ENCODE data around the gene SAP30BP. TPM values are rescaled to one million over a fixed set of nuclear protein-coding genes. Genes with fewer than 3 reads are reported as not detected.

The SAP30BP gene
- total and polyA plus RNA-seq, 2 of the 8 experiments (the other 6 are each of a cell fraction or from before 2014, with no cell fraction given): 63.3 to 79.9 TPM

DNA sequence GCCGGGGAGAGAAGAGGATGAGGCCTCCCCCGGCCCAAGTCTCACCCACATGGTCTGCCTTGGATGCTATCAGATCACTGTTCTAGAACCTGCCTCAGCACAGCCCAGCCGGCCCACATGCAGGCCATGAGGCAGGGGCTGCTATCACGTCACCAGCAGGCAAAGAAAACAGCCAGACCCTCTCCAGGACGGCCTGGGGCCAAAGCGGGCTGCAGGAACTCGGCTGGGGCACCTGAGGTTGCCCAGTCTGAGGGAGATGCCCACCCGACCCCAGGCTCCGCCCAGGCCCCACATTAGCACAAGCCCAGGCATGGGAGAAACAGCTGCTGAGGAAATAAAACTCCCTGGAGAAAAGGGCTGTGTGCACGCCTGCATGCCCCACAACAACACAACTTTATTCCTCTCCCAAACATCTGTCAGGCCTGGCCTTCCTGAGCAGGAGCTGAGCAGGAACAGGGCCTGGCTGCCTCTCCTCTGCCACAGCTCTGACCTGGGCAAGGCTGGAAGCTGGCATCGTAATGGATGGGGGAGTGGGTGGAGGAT, 40.6 kb upstream of the SAP30BP start:
- TF ChIP-seq NRF1 (IDR thresholded peaks at IDR 0.05; ENCODE audit: low read depth, low read length): no peak
- no peak for TF ChIP-seq SIRT6 (IDR thresholded peaks at IDR 0.05; ENCODE audit: low read length)
- TF ChIP-seq, protein P1, sequence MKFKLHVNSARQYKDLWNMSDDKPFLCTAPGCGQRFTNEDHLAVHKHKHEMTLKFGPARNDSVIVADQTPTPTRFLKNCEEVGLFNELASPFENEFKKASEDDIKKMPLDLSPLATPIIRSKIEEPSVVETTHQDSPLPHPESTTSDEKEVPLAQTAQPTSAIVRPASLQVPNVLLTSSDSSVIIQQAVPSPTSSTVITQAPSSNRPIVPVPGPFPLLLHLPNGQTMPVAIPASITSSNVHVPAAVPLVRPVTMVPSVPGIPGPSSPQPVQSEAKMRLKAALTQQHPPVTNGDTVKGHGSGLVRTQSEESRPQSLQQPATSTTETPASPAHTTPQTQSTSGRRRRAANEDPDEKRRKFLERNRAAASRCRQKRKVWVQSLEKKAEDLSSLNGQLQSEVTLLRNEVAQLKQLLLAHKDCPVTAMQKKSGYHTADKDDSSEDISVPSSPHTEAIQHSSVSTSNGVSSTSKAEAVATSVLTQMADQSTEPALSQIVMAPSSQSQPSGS (IDR thresholded peaks at IDR 0.05; ENCODE audit: low read length): no peak
- no peak for TF ChIP-seq KDM1A (IDR thresholded peaks at IDR 0.05; ENCODE audit: borderline replicate concordance, low read length)
- no peak for TF ChIP-seq BCL11A (IDR thresholded peaks at IDR 0.05; ENCODE audit: low read depth in 2 of 2, low read length in 2 of 2)
- no peak for TF ChIP-seq POLR2AphosphoS5 (IDR thresholded peaks at IDR 0.05; ENCODE audit: low read depth, low read length)
- no peak for TF ChIP-seq RFX5 (IDR thresholded peaks at IDR 0.05; ENCODE audit: borderline replicate concordance, low read depth, low read length)
- TF ChIP-seq SIN3A (conservative IDR thresholded peaks at IDR 0.05 in 1 of 2, IDR thresholded peaks at IDR 0.05 in 1 of 2; ENCODE audit: low read depth in 1 of 2, low read length in 2 of 2): no peak
- TF ChIP-seq MAFK (IDR thresholded peaks at IDR 0.05; ENCODE audit: low read depth, low read length): no peak
- no peak for TF ChIP-seq RBBP5 (IDR thresholded peaks at IDR 0.05; ENCODE audit: borderline replicate concordance, low read depth, low read length)
- no peak for TF ChIP-seq KDM4A (IDR thresholded peaks at IDR 0.05; ENCODE audit: low read depth, low read length, severe bottlenecking)
- Histone ChIP-seq H2BK20ac (ENCODE audit: low read length) (no peak overlapping the region), H3K79me1 (ENCODE audit: low read depth, low read length) (no peaks in the 10 kb centered on the region), H2AK5ac (ENCODE audit: low read depth, low read length) (no peak overlapping the region), H3K23ac (ENCODE audit: insufficient read length) (no peak overlapping the region), H4K91ac (replicated peaks; ENCODE audit: insufficient read length, low read length) (no peak overlapping the region), H3K18ac (ENCODE audit: extremely low read depth, low read length) (no peak overlapping the region), H3K36me3 (ENCODE audit: control insufficient read depth in 2 of 4, insufficient read depth in 4 of 4, low read length in 3 of 4) (peaks cover 0 to 3% (median under 1%) of the 10 kb centered on the region in 4 experiments; a peak in 1 of 8 replicates), H2BK12ac (ENCODE audit: low read depth, low read length) (no peak overlapping the region), H3K9me3 (ENCODE audit: insufficient read depth in 2 of 2, low read depth in 1 of 2, low read length in 1 of 2) (no peaks in the 10 kb centered on the region), H2BK120ac (replicated peaks; ENCODE audit: low read depth, low read length) (no peak overlapping the region), H2AFZ (ENCODE audit: low read length) (no peak overlapping the region), H4K20me1 (replicated peaks in 1 of 2; ENCODE audit: control insufficient read depth in 1 of 2, insufficient read depth in 2 of 2, low read length in 2 of 2) (peaks cover 0 to 2% of the 10 kb centered on the region in 2 experiments), H3K79me2 (ENCODE audit: control insufficient read depth in 1 of 2, insufficient read depth in 2 of 2, low read length in 2 of 2) (no peaks in the 10 kb centered on the region), H4K8ac (ENCODE audit: extremely low read depth, insufficient read depth, low read length) (no peak overlapping the region), H3K27me3 (replicated peaks in 1 of 4; ENCODE audit: control insufficient read depth in 3 of 4, extremely low read depth in 1 of 4, insufficient read depth in 3 of 4, low read length in 3 of 4) (no peaks in the 10 kb centered on the region; a peak in 2 of 7 replicates), H3K4ac (replicated peaks; ENCODE audit: insufficient read length, low read depth, low read length) (no peak overlapping the region), H3K56ac (replicated peaks; ENCODE audit: insufficient read length, low read depth, low read length) (no peak overlapping the region), H2BK5ac (ENCODE audit: low read depth, low read length) (0 out of 2 replicates have a peak overlapping the region, but pooled peaks have one; percentile 21), H2BK15ac (ENCODE audit: low read length) (no peak overlapping the region), H3K23me2 (ENCODE audit: low read depth, low read length) (no peaks in the 10 kb centered on the region), H3K4me1 (replicated peaks in 1 of 4; ENCODE audit: control insufficient read depth in 3 of 4, insufficient read depth in 4 of 4, low read length in 3 of 4) (no peaks in the 10 kb centered on the region), H3K9ac (replicated peaks in 1 of 4; ENCODE audit: extremely low read depth in 1 of 4, low read depth in 3 of 4, low read length in 3 of 4) (no peak overlapping the region), H3K14ac (ENCODE audit: insufficient read length) (no peak overlapping the region), H4K5ac (ENCODE audit: insufficient read length, low read depth, low read length) (no peak overlapping the region), H3K27ac (ENCODE audit: low read depth, low read length) (no peak overlapping the region), H3K4me2 (ENCODE audit: insufficient read depth in 1 of 2, low read depth in 2 of 2, low read length in 2 of 2) (no peak overlapping the region), H3K4me3 (ENCODE audit: extremely low read depth in 1 of 4, insufficient read depth in 2 of 4, low read depth in 3 of 4, low read length in 4 of 4) (no peak overlapping the region)
- 98% methylated on average over 11 of the region's 11 CpGs; no CpG with 5 or more reads in 1 of the 2 experiments for WGBS, 2 experiments (ENCODE audit: extremely low coverage in 1 of 2, insufficient coverage in 1 of 2, insufficient read length in 1 of 2, insufficient replicate concordance in 2 of 2, low coverage in 1 of 2, low lambda C conversion rate in 2 of 2, missing lambda C conversion rate in 1 of 2)
- CTCF ChIA-PET (ENCODE audit: partially characterized antibody): interaction anchor here (0.8 to 59.2 kb wide), 19 partner anchors 8 to 140 kb away, joined by 3 to 2200 read pairs (median 6); partner anchors contain the start of genes ITGB4, RECQL5, SAP30BP and SMIM5
- FAIRE-seq (no peak), DNase-seq (ENCODE audit: low read depth in 1 of 2, low spot score in 2 of 2) (no peak)
- POLR2A ChIA-PET (ENCODE audit: partially characterized antibody): interaction anchor here (0.9 to 2.2 kb wide), 3 partner anchors 12 to 153 kb away, joined by 3 to 10 read pairs (median 4); no protein-coding TSS in a partner anchor

Measured in H1 (cell line).